ENCODE measurements around the gene OARD1. TPM values are rescaled to one million over a fixed set of nuclear protein-coding genes. Genes with fewer than 3 reads are reported as not detected.

OARD1 gene
- total and polyA plus RNA-seq, 10 of the 15 experiments (the other 5 are each of a cell fraction or from before 2014, with no cell fraction given): 19.0 to 63.5 (median 43.6) TPM

- H3K9me3 ChIP-seq (replicated peaks; ENCODE audit: control insufficient read depth, insufficient read depth, low read length): no peaks in the 10 kb centered on the region
- 75% methylated on average over 3 of the region's 3 CpGs for WGBS (ENCODE audit: insufficient coverage, insufficient replicate concordance, low lambda C conversion rate, missing lambda C conversion rate)
- no peak overlapping the region for H2AFZ ChIP-seq (ENCODE audit: control insufficient read depth, low read depth, low read length)
- FAIRE-seq (no peak), DNase-seq (ENCODE audit: low read depth, low spot score) (no peak), ATAC-seq (no peak)
- no peaks in the 10 kb centered on the region for H3K36me3 ChIP-seq (ENCODE audit: control insufficient read depth in 2 of 2, insufficient read depth in 2 of 2, low read length in 1 of 2)
- intact Hi-C loops (cut with micrococcal nuclease; ENCODE audit: unreplicated experiment): no loop called here
- in situ Hi-C loops (cut with MboI): no loop called here
- ChIA-PET SMC1A (ENCODE audit: uncharacterized antibody, unreplicated experiment) (interaction anchor here (0.9 to 1.8 kb wide), 5 partner anchors 8 to 729 kb away, joined by 3 to 5 read pairs (median 4); no protein-coding TSS in a partner anchor), CTCF (interaction anchor here (0.9 to 7.7 kb wide), 9 partner anchors 9 to 57 kb away, joined by 3 to 62 read pairs (median 3); partner anchors contain the start of genes APOBEC2, NFYA and OARD1), POLR2A (interaction anchor here (0.6 kb wide), 1 partner anchor 489 kb away, joined by 3 read pairs; no protein-coding TSS in a partner anchor), RAD21 (ENCODE audit: unreplicated experiment) (no interaction called here)
- no peaks in the 10 kb centered on the region for H3K79me2 ChIP-seq (ENCODE audit: control insufficient read depth, insufficient read depth, low read length)
- TF ChIP-seq ZSCAN29 (IDR thresholded peaks at IDR 0.05) (no peak), ZBTB40 (IDR thresholded peaks at IDR 0.05; ENCODE audit: borderline replicate concordance) (no peak), TCF3 (IDR thresholded peaks at IDR 0.05; ENCODE audit: borderline replicate concordance, insufficient read depth, low read depth, low read length) (no peak), MTA2 (IDR thresholded peaks at IDR 0.05; ENCODE audit: low read depth) (no peak), FOS (IDR thresholded peaks at IDR 0.05; ENCODE audit: borderline replicate concordance, extremely low read depth, insufficient read length) (no peak), SMARCA5 (IDR thresholded peaks at IDR 0.05) (no peak), CBFB (IDR thresholded peaks at IDR 0.05; ENCODE audit: low read depth) (no peak), NFXL1 (IDR thresholded peaks at IDR 0.05; ENCODE audit: borderline replicate concordance) (no peak), LARP7 (IDR thresholded peaks at IDR 0.05) (no peak)
- H3K9ac ChIP-seq (ENCODE audit: control insufficient read depth, insufficient read depth, low read length): no peak overlapping the region
- no TSS peak for BruUV-seq (replicated peaks)
- no peak overlapping the region for H3K4me2 ChIP-seq (ENCODE audit: control insufficient read depth, insufficient read depth)
- H3K4me1 ChIP-seq (ENCODE audit: control insufficient read depth, insufficient read depth, low read length): no peaks in the 10 kb centered on the region
- no peaks in the 10 kb centered on the region for H3K27me3 ChIP-seq (replicated peaks in 1 of 2; ENCODE audit: control insufficient read depth in 2 of 2, insufficient read depth in 2 of 2, low read length in 1 of 2)
- no peaks in the 10 kb centered on the region for H4K20me1 ChIP-seq (ENCODE audit: control insufficient read depth, insufficient read depth)
- H3K4me3 ChIP-seq: no peak overlapping the region
- H3K27ac ChIP-seq (ENCODE audit: control insufficient read depth, insufficient read depth): no peak overlapping the region
Measured at GRCh38 chr6:41036186-41036585, 36.0 kb downstream of the OARD1 start.

Measured in GM12878 (cell line).